K562 (cell line): ENCODE results near the gene SYT7. TPM values are rescaled to one million over a fixed set of nuclear protein-coding genes. Genes with fewer than 3 reads are reported as not detected.

ENCODE experiments used
- ATAC-seq: fragments of 200-7000 bp; cut with Tn5 transposase; 3 replicates; pipeline ENCODE4 v1.9.1; 2020; ENCODE audit warnings: moderate library complexity
- BruUV-seq: library from RNA; stranded (reverse); fragments of 400-500 nt; replicated peaks from 2 replicates; lab custom pipeline; 2021; lab: Mats Ljungman, UMichigan
- CTCF ChIA-PET: fragments of 300-600 bp; formaldehyde crosslinking; extraction: SDS; loops from one replicate; lab custom pipeline; 2021; ENCODE audit warnings: low intra/inter-chr PET ratio; lab: Yijun Ruan, JAX
- POLR2A ChIA-PET: fragments of 300-600, 350-650 bp; sonication (Branson Sonifier 250); formaldehyde crosslinking; extraction: SDS; loops from one replicate; lab custom pipeline; 2021; ENCODE audit warnings: antibody characterized with exemption, inconsistent platforms; lab: Yijun Ruan, JAX
- DNase-seq, 4 experiments: peaks; one replicate each; pipeline versions ENCODE4 v3.0.0 to v3.0.0-alpha.2; 2011 to 2018; ENCODE audit warnings: low spot score in 3 of 4, mixed read lengths in 3 of 4; ENCODE audit errors: extremely low read depth in 1 of 4
- FAIRE-seq: peaks from 2 replicates; lab custom pipeline; 2011; peaks lifted over from hg19 to GRCh38; lab: Jason Lieb, UNC
- H2AFZ ChIP-seq: 2 replicates; pipeline ENCODE4 v1.6.0; 2011; ENCODE audit warnings: low read depth, low read length, control low read depth, inconsistent platforms
- H3K27ac ChIP-seq: fragments of 200-600 bp; 3 replicates; pipeline ENCODE4 v1.8.0; 2011; ENCODE audit warnings: low read depth, mild to moderate bottlenecking, control low read depth, inconsistent platforms, low read length, moderate library complexity, mixed read lengths; ENCODE audit errors: extremely low read depth
- H3K27me3 ChIP-seq, 2 experiments: fragments of 300-600 bp in 1 of 2; 2 replicates in 1 of 2; 3 replicates in 1 of 2; pipeline versions ENCODE4 v1.6.0 to v1.8.0; 2011; ENCODE audit warnings: inconsistent platforms in 2 of 2, low read length in 2 of 2, mild to moderate bottlenecking in 1 of 2, mixed read lengths in 1 of 2, moderate library complexity in 1 of 2; ENCODE audit not compliant: control insufficient read depth in 2 of 2, insufficient read depth in 2 of 2
- H3K36me3 ChIP-seq: fragments of 300-600 bp; 3 replicates; pipeline ENCODE4 v1.8.0; 2011; ENCODE audit warnings: mild to moderate bottlenecking, low read length, inconsistent platforms; ENCODE audit not compliant: control insufficient read depth, insufficient read depth
- H3K4me1 ChIP-seq, 2 experiments: fragments of 200-600 bp in 1 of 2; replicated peaks in 1 of 2; 2 replicates in 1 of 2; 3 replicates in 1 of 2; pipeline versions ENCODE4 v1.5.1 to v1.8.0; 2011; ENCODE audit warnings: inconsistent platforms in 2 of 2, low read length in 2 of 2, mild to moderate bottlenecking in 1 of 2, mixed read lengths in 1 of 2, moderate library complexity in 1 of 2; ENCODE audit not compliant: control insufficient read depth in 2 of 2, insufficient read depth in 2 of 2
- H3K4me2 ChIP-seq: 2 replicates; pipeline ENCODE4 v1.6.1; 2011; ENCODE audit warnings: low read length, control low read depth, inconsistent platforms, mixed read lengths; ENCODE audit not compliant: insufficient read depth
- H3K4me3 ChIP-seq: fragments of 200-600 bp; sonication (generic), shearing (Covaris generic); 2 replicates; pipeline ENCODE4 v1.5.1; 2016; ENCODE audit warnings: control low read depth, inconsistent platforms
- H3K79me2 ChIP-seq: fragments of 200-600 bp; 3 replicates; pipeline ENCODE4 v1.8.0; 2011; ENCODE audit warnings: low read length, inconsistent platforms; ENCODE audit not compliant: control insufficient read depth, insufficient read depth
- H3K9ac ChIP-seq, 2 experiments: 2 replicates each; pipeline versions ENCODE4 v1.6.0 to v1.6.1; 2011; ENCODE audit warnings: low read depth in 2 of 2, low read length in 2 of 2, control low read depth in 1 of 2, inconsistent platforms in 1 of 2, mild to moderate bottlenecking in 1 of 2, mixed read lengths in 1 of 2; ENCODE audit not compliant: insufficient read depth in 1 of 2
- H3K9me1 ChIP-seq: one replicate; pipeline ENCODE4 v1.6.0; 2011; ENCODE audit warnings: inconsistent platforms, mild to moderate bottlenecking, low read length, moderate library complexity; ENCODE audit not compliant: control insufficient read depth, insufficient read depth
- H3K9me3 ChIP-seq: replicated peaks from 2 replicates; pipeline ENCODE4 v1.5.1; 2011; ENCODE audit warnings: low read depth, low read length, inconsistent platforms; ENCODE audit not compliant: control insufficient read depth, insufficient read depth
- H4K20me1 ChIP-seq: replicated peaks from 2 replicates; pipeline ENCODE4 v1.6.1; 2011; ENCODE audit warnings: low read length, inconsistent platforms, mixed read lengths; ENCODE audit not compliant: control insufficient read depth, insufficient read depth
- CREB5 ChIP-seq: fragments of 250-450 bp; sonication (Bioruptor Pico); IDR thresholded peaks from 2 replicates; pipeline ENCODE4 v1.5.0; 2020; ENCODE audit warnings: mild to moderate bottlenecking
- ESRRA ChIP-seq: fragments of 450-650 bp; IDR thresholded peaks from 2 replicates; pipeline ENCODE4 v1.6.1; 2014; ENCODE audit warnings: low read depth, mild to moderate bottlenecking, moderate library complexity, borderline replicate concordance
- MYNN ChIP-seq, 2 experiments: sonication (generic); formaldehyde crosslinking in 1 of 2; IDR thresholded peaks; 2 replicates each; pipeline versions ENCODE4 v1.5.0 to v1.6.1; 2016 to 2020; ENCODE audit warnings: antibody characterized with exemption in 1 of 2, missing genetic modification reagents in 1 of 2
- SLC30A9 ChIP-seq: fragments of 250-450 bp; sonication (Bioruptor Pico); IDR thresholded peaks from 2 replicates; pipeline ENCODE4 v1.8.0; 2022; ENCODE audit warnings: mild to moderate bottlenecking, moderate library complexity
- SPI1 ChIP-seq: IDR thresholded peaks from 2 replicates; pipeline ENCODE4 v1.6.1; 2011; ENCODE audit warnings: low read depth, low read length, control low read depth, borderline replicate concordance
- ZNF140 ChIP-seq: fragments of 250-450 bp; sonication (Bioruptor Pico); IDR thresholded peaks from 2 replicates; pipeline ENCODE4 v1.8.0; 2021; ENCODE audit warnings: moderate library complexity, mild to moderate bottlenecking, inconsistent platforms
- ZNF785 ChIP-seq: fragments of 250-450 bp; sonication (Bioruptor Pico); IDR thresholded peaks from 2 replicates; pipeline ENCODE4 v1.4.0; 2020; ENCODE audit warnings: mild to moderate bottlenecking
- WGBS: fragments of 100-300 bp; shearing (Covaris generic); methylation state at CpG from one replicate; pipeline ENCODE4 v1.1.6; 2016; ENCODE audit warnings: low coverage, mixed read lengths; ENCODE audit not compliant: insufficient coverage; ENCODE audit errors: missing lambda C conversion rate; 5-methylcytosine and 5-hydroxymethylcytosine counted together
- in situ Hi-C: fragments of 300-500 bp; cut with MboI; formaldehyde crosslinking; loops from 4 replicates; pipeline ENCODE4 v1.15.0; 2018; ENCODE audit warnings: inconsistent platforms, mixed read lengths
- intact Hi-C: fragments of 100-400 bp; cut with micrococcal nuclease; formaldehyde crosslinking; loops from 2 replicates; pipeline ENCODE4 v1.14.2; 2022
- polyA plus RNA-seq, 8 experiments: library from polyadenylated mRNA; depleted of rRNA in 4 of 8; stranded (reverse) in 5 of 8; unstranded in 3 of 8; fragments of >200 nt; fragmentation: Nextera tagmentation in 2 of 8; fragmentation: Illumina TruSeq in 1 of 8; extraction: Ambion mirVana in 2 of 8; extraction: Trizol in 1 of 8; gene quantifications; 2 replicates each; pipeline versions ENCODE4 v1.2.1 to v1.2.3, GENCODE V29; 2011 to 2014; ENCODE audit warnings: inconsistent platforms in 1 of 8, missing spikeins in 1 of 8
- total RNA-seq, 7 experiments: library from RNA; depleted of rRNA in 6 of 7; stranded (reverse); fragments of >200 nt in 6 of 7; fragmentation: Illumina TruSeq in 2 of 7; extraction: Trizol in 2 of 7; gene quantifications; 2 replicates each; pipeline versions ENCODE4 v1.2.1 to v1.2.3, GENCODE V29; 2011 to 2021; ENCODE audit warnings: low replicate concordance in 1 of 7

SYT7 gene
- total and polyA plus RNA-seq, 9 of the 15 experiments (the other 6 are each of a cell fraction or from before 2014, with no cell fraction given): 0.01 to 0.51 (median 0.16) TPM; not detected in 1

- no peaks in the 10 kb centered on the region for H3K36me3 ChIP-seq
- 8% methylated on average over 6 of the region's 6 CpGs for WGBS
- no peak for FAIRE-seq
- no peak for TF ChIP-seq SLC30A9
- peak; percentile 44; the same call in 1 of the 2 replicates for TF ChIP-seq ESRRA
- TF ChIP-seq CREB5 (CRISPR knock-in tag): no peak
- no peak for TF ChIP-seq MYNN (IDR thresholded peaks at IDR 0.05)
- TF ChIP-seq MYNN (CRISPR knock-in tag; IDR thresholded peaks at IDR 0.05): no peak
- TF ChIP-seq ZNF140 (CRISPR knock-in tag): no peak
- no peak for TF ChIP-seq ZNF785 (CRISPR knock-in tag)
- TF ChIP-seq SPI1: peak; percentile 62; the same call in 1 of the 2 replicates
- TF ChIP-seq, all 486 proteins: peak for 2
- ChIA-PET POLR2A (interaction anchor here (0.7 kb wide), 1 partner anchor 73 kb away, joined by 3 read pairs; no protein-coding TSS in a partner anchor), CTCF (no interaction called here)
- no TSS peak for BruUV-seq
- H3K9me3 ChIP-seq: no peaks in the 10 kb centered on the region
- no peak overlapping the region for H2AFZ ChIP-seq
- peaks cover 37 to 81% of the 10 kb centered on the region in 2 experiments for H3K27me3 ChIP-seq
- peaks cover 5% of the 10 kb centered on the region; the same call in 1 of the 2 replicates for H4K20me1 ChIP-seq
- intact Hi-C loops: no loop called here
- H3K9me1 ChIP-seq: no peaks in the 10 kb centered on the region
- H3K79me2 ChIP-seq: no peaks in the 10 kb centered on the region
- ATAC-seq (no peak), DNase-seq (no peak)
- in situ Hi-C loops: no loop called here
- peaks cover 3 to 35% of the 10 kb centered on the region in 2 experiments; a peak in 3 of 5 replicates for H3K4me1 ChIP-seq
- no peak overlapping the region for H3K4me3 ChIP-seq
- H3K4me2 ChIP-seq: no peak overlapping the region
- H3K27ac ChIP-seq: no peak overlapping the region
- no peak overlapping the region for H3K9ac ChIP-seq
Observed at GRCh38 chr11:61486011-61486620, 94.8 kb downstream of the SYT7 start.
